Epithelial cell of esophagus (primary cell): Measurements from ENCODE around the gene FSTL4.

Experiments
- DNase-seq: peaks from one replicate; pipeline ENCODE4 v3.0.0; 2010; ENCODE audit warnings: low read depth
- H3K4me3 ChIP-seq: 2 replicates; pipeline ENCODE4 v1.5.1; 2011; ENCODE audit warnings: mild to moderate bottlenecking, low read length, control low read depth
- TF ChIP-seq, protein P1 (sequence below): IDR thresholded peaks from 2 replicates; pipeline ENCODE4 v1.5.1; 2011; ENCODE audit warnings: low read depth, mild to moderate bottlenecking, low read length, control low read depth, inconsistent platforms; ENCODE audit not compliant: insufficient read depth; ENCODE audit errors: missing control alignments

The FSTL4 gene

GRCh38 chr5:133562554-133562953, 49.8 kb downstream of the FSTL4 start:
- TF ChIP-seq, protein P1, sequence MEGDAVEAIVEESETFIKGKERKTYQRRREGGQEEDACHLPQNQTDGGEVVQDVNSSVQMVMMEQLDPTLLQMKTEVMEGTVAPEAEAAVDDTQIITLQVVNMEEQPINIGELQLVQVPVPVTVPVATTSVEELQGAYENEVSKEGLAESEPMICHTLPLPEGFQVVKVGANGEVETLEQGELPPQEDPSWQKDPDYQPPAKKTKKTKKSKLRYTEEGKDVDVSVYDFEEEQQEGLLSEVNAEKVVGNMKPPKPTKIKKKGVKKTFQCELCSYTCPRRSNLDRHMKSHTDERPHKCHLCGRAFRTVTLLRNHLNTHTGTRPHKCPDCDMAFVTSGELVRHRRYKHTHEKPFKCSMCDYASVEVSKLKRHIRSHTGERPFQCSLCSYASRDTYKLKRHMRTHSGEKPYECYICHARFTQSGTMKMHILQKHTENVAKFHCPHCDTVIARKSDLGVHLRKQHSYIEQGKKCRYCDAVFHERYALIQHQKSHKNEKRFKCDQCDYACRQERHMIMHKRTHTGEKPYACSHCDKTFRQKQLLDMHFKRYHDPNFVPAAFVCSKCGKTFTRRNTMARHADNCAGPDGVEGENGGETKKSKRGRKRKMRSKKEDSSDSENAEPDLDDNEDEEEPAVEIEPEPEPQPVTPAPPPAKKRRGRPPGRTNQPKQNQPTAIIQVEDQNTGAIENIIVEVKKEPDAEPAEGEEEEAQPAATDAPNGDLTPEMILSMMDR: no peak
- no peak overlapping the region for H3K4me3 ChIP-seq
- DNase-seq: no peak

GRCh38 chr5:133559960-133560359, 52.4 kb downstream of the FSTL4 start:
- no peak for DNase-seq
- TF ChIP-seq, protein P1: no peak
- no peak overlapping the region for H3K4me3 ChIP-seq

DNA sequence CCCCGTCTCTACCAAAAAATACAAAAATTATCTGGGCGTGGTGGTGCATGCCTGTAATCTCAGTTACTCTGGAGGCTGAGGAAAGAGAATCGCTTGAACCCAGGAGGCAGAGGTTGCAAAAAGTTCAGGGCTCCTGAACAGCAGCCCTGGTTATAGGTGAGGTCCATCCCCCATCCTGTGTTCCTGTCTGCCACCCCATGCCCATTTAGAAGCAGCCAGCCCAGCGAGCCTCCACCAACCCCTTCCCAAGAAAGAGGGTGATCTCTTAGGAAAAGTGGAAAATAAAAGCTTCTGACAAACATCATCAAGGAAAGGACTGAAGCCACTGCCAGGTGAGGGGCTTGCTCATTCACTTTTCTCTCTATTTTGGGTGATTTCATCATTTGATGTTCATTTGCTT, 55.8 kb downstream of the FSTL4 start:
- no peak overlapping the region for H3K4me3 ChIP-seq
- no peak for DNase-seq
- TF ChIP-seq, protein P1: no peak

GRCh38 chr5:133554279-133554678, 58.1 kb downstream of the FSTL4 start:
- TF ChIP-seq, protein P1: no peak
- DNase-seq: no peak
- H3K4me3 ChIP-seq: no peak overlapping the region

- TF ChIP-seq, protein P1: peak; percentile 90
Observed at GRCh38 chr5:133552925-133553525, 59.3 kb downstream of the FSTL4 start.

DNA sequence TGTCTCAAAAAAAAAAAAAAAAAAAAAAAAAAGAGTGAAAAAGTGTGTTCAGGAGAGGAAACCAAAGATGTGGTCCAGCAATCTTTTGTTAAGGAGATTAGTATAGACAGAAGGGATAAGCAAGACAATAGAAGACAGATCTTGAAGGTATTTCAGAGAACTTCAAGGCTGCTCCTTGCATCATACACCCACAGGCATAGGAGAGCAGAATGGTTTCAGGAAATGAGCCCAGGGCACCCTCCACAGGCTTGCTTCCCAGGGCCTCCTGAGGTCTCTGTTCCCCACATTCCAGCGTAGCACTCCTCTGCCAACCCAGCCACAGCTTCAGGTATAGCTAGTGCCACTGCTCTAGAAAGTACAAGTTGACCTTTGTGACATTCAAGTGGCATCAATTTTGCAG, 65.8 kb downstream of the FSTL4 start:
- TF ChIP-seq, protein P1: no peak
- H3K4me3 ChIP-seq: no peak overlapping the region

More at GRCh38 chr5:133552925-133553525, 59.3 kb downstream of the FSTL4 start:
- peak; percentile 68 for DNase-seq
- no peak overlapping the region for H3K4me3 ChIP-seq

GRCh38 chr5:133544346-133544745, 68.0 kb downstream of the FSTL4 start:
- no peak for DNase-seq
- H3K4me3 ChIP-seq: no peak overlapping the region
- TF ChIP-seq, protein P1: no peak

More for the DNA sequence above, 65.8 kb downstream of the FSTL4 start:
- DNase-seq: no peak
